B cell (primary cell): ENCODE measurements around the gene KRTAP2-4.

Experiments used
- EZH2 ChIP-seq: IDR thresholded peaks from 2 replicates; pipeline ENCODE4 v1.6.1; 2012; ENCODE audit warnings: borderline replicate concordance, low read depth, mild to moderate bottlenecking, moderate library complexity, low read length; ENCODE audit not compliant: insufficient read depth, poor library complexity, severe bottlenecking
- TF ChIP-seq, protein P1 (sequence below): fragments of 200-600 bp; IDR thresholded peaks from one replicate; pipeline ENCODE4 v1.8.0; 2022; ENCODE audit warnings: antibody characterized with exemption, mild to moderate bottlenecking

DNA sequence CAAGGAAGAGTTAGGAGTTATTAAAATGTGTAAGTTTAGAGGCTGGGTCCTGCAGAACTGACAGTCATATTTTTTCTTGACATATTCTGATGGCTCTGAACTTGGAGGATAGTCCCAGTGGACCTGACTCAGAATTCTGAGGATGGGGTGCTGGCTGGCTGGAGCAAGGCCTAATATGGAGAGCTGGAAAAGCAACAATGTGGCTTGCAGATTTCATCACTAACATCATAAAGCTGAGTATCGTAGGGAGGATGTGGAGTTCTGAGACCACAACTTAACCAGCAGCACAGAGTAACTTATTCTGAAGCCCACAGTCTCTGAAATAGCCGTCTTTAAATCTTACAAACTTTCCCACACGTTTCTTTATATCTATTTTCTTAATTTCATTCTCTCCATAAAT, 41.0 kb downstream of the KRTAP2-4 start:
- TF ChIP-seq, protein P1, sequence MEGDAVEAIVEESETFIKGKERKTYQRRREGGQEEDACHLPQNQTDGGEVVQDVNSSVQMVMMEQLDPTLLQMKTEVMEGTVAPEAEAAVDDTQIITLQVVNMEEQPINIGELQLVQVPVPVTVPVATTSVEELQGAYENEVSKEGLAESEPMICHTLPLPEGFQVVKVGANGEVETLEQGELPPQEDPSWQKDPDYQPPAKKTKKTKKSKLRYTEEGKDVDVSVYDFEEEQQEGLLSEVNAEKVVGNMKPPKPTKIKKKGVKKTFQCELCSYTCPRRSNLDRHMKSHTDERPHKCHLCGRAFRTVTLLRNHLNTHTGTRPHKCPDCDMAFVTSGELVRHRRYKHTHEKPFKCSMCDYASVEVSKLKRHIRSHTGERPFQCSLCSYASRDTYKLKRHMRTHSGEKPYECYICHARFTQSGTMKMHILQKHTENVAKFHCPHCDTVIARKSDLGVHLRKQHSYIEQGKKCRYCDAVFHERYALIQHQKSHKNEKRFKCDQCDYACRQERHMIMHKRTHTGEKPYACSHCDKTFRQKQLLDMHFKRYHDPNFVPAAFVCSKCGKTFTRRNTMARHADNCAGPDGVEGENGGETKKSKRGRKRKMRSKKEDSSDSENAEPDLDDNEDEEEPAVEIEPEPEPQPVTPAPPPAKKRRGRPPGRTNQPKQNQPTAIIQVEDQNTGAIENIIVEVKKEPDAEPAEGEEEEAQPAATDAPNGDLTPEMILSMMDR, result no peak
- TF ChIP-seq EZH2, result no peak
